ENCODE results near the gene SPDYE17. TPM values are rescaled to one million over a fixed set of nuclear protein-coding genes. Genes with fewer than 3 reads are reported as not detected.
"Not testable (repeated sequence)": the region's sequence is repeated elsewhere in the genome, so short reads cannot be mapped to it uniquely, and the experiment has no call there.

The SPDYE17 gene
- polyA plus RNA-seq, 3 donors = not detected

- H3K27ac ChIP-seq (ENCODE audit: low read depth in 1 of 2, low read length in 2 of 2); H2AFZ ChIP-seq (ENCODE audit: insufficient read depth, low read depth, low read length, poor library complexity, severe bottlenecking); H3K27me3 ChIP-seq (ENCODE audit: control insufficient read depth in 2 of 2, insufficient read depth in 2 of 2, low read length in 2 of 2); H3K9me3 ChIP-seq (replicated peaks in 1 of 2; ENCODE audit: control insufficient read depth in 1 of 2, insufficient read depth in 1 of 2, low read length in 2 of 2); H3K4me2 ChIP-seq (replicated peaks; ENCODE audit: extremely low read depth, low read length, poor library complexity, severe bottlenecking); H3K9ac ChIP-seq (ENCODE audit: insufficient read depth, low read length, poor library complexity, severe bottlenecking); H3K27me3 Mint-ChIP-seq (ENCODE audit: low read depth in 3 of 3); H3K4me1 ChIP-seq (ENCODE audit: control insufficient read depth in 1 of 2, insufficient read depth in 2 of 2, low read length in 2 of 2); H3K4me3 Mint-ChIP-seq; H3K4me1 Mint-ChIP-seq; H3K4me3 ChIP-seq (replicated peaks in 1 of 3; ENCODE audit: low read depth in 2 of 3, low read length in 3 of 3); intact Hi-C loops (cut with micrococcal nuclease); H3K79me2 ChIP-seq (ENCODE audit: insufficient read depth, low read length); DNase-seq; H3K9me3 Mint-ChIP-seq: not testable (repeated sequence)
- peak overlapping the region in 1 of 7 donors; percentile 57 for H3K27ac Mint-ChIP-seq
- Histone ChIP-seq H4K20me1 (ENCODE audit: insufficient read depth, low read length) (peaks cover 21% of the 10 kb centered on the region), H3K36me3 (replicated peaks in 1 of 2; ENCODE audit: control insufficient read depth in 1 of 2, insufficient read depth in 2 of 2, low read length in 2 of 2) (peaks cover 12 to 14% of the 10 kb centered on the region in 2 donors)
- peaks cover 15 to 31% of the 10 kb centered on the region in 2 donors for H3K36me3 Mint-ChIP-seq
- no CpG with 5 or more reads among the region's 11 CpGs for WGBS (ENCODE audit: insufficient coverage)
Measured at GRCh38 chr7:76998764-76999450, 33.3 kb downstream of the SPDYE17 start.

- H3K4me1 ChIP-seq (ENCODE audit: control insufficient read depth in 1 of 2, insufficient read depth in 2 of 2, low read length in 2 of 2) = no peaks in the 10 kb centered on the region
- Mint-ChIP-seq H3K9me3 (no peaks in the 10 kb centered on the region), H3K4me1 (no peaks in the 10 kb centered on the region), H3K27me3 (ENCODE audit: low read depth in 3 of 3) (no peaks in the 10 kb centered on the region), H3K4me3 (no peak overlapping the region), H3K36me3 (peaks cover 17 to 36% of the 10 kb centered on the region in 2 donors), H3K27ac (no peak overlapping the region)
- no peak overlapping the region for H3K4me3 ChIP-seq (replicated peaks in 1 of 3; ENCODE audit: low read depth in 2 of 3, low read length in 3 of 3)
- peaks cover 21% of the 10 kb centered on the region for H4K20me1 ChIP-seq (ENCODE audit: insufficient read depth, low read length)
- intact Hi-C loops (cut with micrococcal nuclease) = no loop called here
- no peak overlapping the region for H3K4me2 ChIP-seq (replicated peaks; ENCODE audit: extremely low read depth, low read length, poor library complexity, severe bottlenecking)
- 84% methylated on average over 3 of the region's 3 CpGs for WGBS (ENCODE audit: insufficient coverage)
- H3K27me3 ChIP-seq (ENCODE audit: control insufficient read depth in 2 of 2, insufficient read depth in 2 of 2, low read length in 2 of 2) = no peaks in the 10 kb centered on the region
- H3K36me3 ChIP-seq (replicated peaks in 1 of 2; ENCODE audit: control insufficient read depth in 1 of 2, insufficient read depth in 2 of 2, low read length in 2 of 2) = peaks cover 12 to 14% of the 10 kb centered on the region in 2 donors
- H3K27ac ChIP-seq (ENCODE audit: low read depth in 1 of 2, low read length in 2 of 2) = no peak overlapping the region
- H3K9ac ChIP-seq (ENCODE audit: insufficient read depth, low read length, poor library complexity, severe bottlenecking) = no peak overlapping the region
- DNase-seq = no peak
- no peak overlapping the region for H2AFZ ChIP-seq (ENCODE audit: insufficient read depth, low read depth, low read length, poor library complexity, severe bottlenecking)
- H3K79me2 ChIP-seq (ENCODE audit: insufficient read depth, low read length) = no peaks in the 10 kb centered on the region
- no peak for TF ChIP-seq CTCF (IDR thresholded peaks at IDR 0.05)
- H3K9me3 ChIP-seq (replicated peaks in 1 of 2; ENCODE audit: control insufficient read depth in 1 of 2, insufficient read depth in 1 of 2, low read length in 2 of 2) = no peaks in the 10 kb centered on the region
Measured at GRCh38 chr7:76998285-76998589, 33.9 kb downstream of the SPDYE17 start.

Data from CD14-positive monocyte (primary cell).